HG03175 (cell line): ENCODE results near the gene EMC8.
A peak's percentile ranks its signal among the peaks of the same experiment; 100 is the strongest.
"Not testable (repeated sequence)": the region's sequence is repeated elsewhere in the genome, so short reads cannot be mapped to it uniquely, and the experiment has no call there.

Experiments
- ATAC-seq: cut with Tn5 transposase; IDR thresholded peaks from one replicate; pipeline ENCODE4 v1.9.1; 2021; ENCODE audit warnings: mild to moderate bottlenecking, moderate library complexity; ENCODE audit not compliant: unreplicated experiment

The EMC8 gene

GRCh38 chr16:85816159-85816558 lies 16.8 kb upstream of the EMC8 start:
- ATAC-seq, result no peak

GRCh38 chr16:85812811-85813700 lies 13.7 kb upstream of the EMC8 start:
- no peak for ATAC-seq

GRCh38 chr16:85812031-85812807 lies 12.9 kb upstream of the EMC8 start:
- ATAC-seq, result no peak

- no peak for ATAC-seq
These were observed 11.4 kb upstream of the EMC8 start for GRCh38 chr16:85810742-85811115.

- ATAC-seq, result no peak
These were observed 10.9 kb upstream of the EMC8 start for GRCh38 chr16:85810097-85810741.

- no peak for ATAC-seq
These were observed 10.3 kb upstream of the EMC8 start for GRCh38 chr16:85809645-85810044.

GRCh38 chr16:85808926-85809325 lies 9.6 kb upstream of the EMC8 start:
- ATAC-seq, result no peak

- not testable (repeated sequence) for ATAC-seq
These were observed 8.8 kb upstream of the EMC8 start for GRCh38 chr16:85808104-85808503.

- ATAC-seq, result not testable (repeated sequence)
These were observed 8.0 kb upstream of the EMC8 start for GRCh38 chr16:85807340-85807739.

GRCh38 chr16:85806539-85806938 lies 7.2 kb upstream of the EMC8 start:
- ATAC-seq, result no peak

GRCh38 chr16:85805442-85806045 lies 6.2 kb upstream of the EMC8 start:
- ATAC-seq, result no peak

GRCh38 chr16:85803570-85803969 lies 4.2 kb upstream of the EMC8 start:
- no peak for ATAC-seq

- no peak for ATAC-seq
These were observed 951 bp upstream of the EMC8 start for GRCh38 chr16:85800321-85800669.

- peak; percentile 38 for ATAC-seq
These were observed 345 bp downstream of the EMC8 start for GRCh38 chr16:85798901-85799496.

- no peak for ATAC-seq
These were observed 1.0 kb downstream of the EMC8 start for GRCh38 chr16:85798283-85798776.

GRCh38 chr16:85796599-85796998 lies 2.7 kb downstream of the EMC8 start:
- no peak for ATAC-seq

GRCh38 chr16:85796152-85796551 lies 3.2 kb downstream of the EMC8 start:
- ATAC-seq, result no peak

GRCh38 chr16:85794696-85795095 lies 4.6 kb downstream of the EMC8 start:
- no peak for ATAC-seq

- no peak for ATAC-seq
These were observed 5.6 kb downstream of the EMC8 start for GRCh38 chr16:85793662-85794298.

GRCh38 chr16:85789773-85790172 lies 9.6 kb downstream of the EMC8 start:
- no peak for ATAC-seq
